Measurements from ENCODE around the gene TAF4. TPM values are rescaled to one million over a fixed set of nuclear protein-coding genes. Genes with fewer than 3 reads are reported as not detected.

Gene TAF4
- total RNA-seq, 4 donors from 2014 or later = 8.0 to 24.9 (median 13.9) TPM

DNA sequence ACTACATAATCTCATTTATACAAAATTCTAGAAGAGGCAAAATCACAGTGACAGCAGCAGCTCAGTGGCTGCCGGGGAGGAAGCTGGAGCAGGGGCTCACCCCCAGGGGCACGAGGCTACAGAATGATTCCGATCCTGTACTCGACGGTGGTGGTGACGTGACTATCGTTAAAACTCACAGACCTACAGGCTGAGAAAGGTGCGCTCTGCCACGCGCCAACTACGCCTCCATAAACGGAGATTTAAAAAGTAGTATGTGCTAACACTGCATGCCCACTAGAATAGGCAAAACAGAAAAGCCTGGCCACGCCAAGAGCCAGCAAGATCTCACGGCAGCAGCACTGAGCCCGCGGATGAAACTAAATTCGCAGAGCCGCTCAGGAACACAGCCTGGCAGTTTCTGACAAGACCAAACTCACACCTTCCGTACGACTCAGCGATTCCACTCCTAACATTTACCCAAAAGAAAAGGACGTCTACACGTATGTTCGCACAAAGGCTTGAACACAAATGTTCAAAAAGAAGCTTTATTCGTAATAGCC, 25.2 kb downstream of the TAF4 start:
- in situ Hi-C loops (cut with MboI; ENCODE audit: low sequenced_read_pairs in 4 of 4) (no loop called here), intact Hi-C loops (cut with DNase I; ENCODE audit: low total_unique reads) (no loop called here)
- Histone ChIP-seq H3K27me3 (no peaks in the 10 kb centered on the region), H3K4me1 (peaks cover 0 to 16% of the 10 kb centered on the region in 2 donors), H3K4me3 (no peak overlapping the region), H3K27ac (no peak overlapping the region), H3K9me3 (no peaks in the 10 kb centered on the region), H3K36me3 (no peaks in the 10 kb centered on the region)
- no peak for TF ChIP-seq POLR2A (IDR thresholded peaks at IDR 0.05)
- TF ChIP-seq, protein P1, sequence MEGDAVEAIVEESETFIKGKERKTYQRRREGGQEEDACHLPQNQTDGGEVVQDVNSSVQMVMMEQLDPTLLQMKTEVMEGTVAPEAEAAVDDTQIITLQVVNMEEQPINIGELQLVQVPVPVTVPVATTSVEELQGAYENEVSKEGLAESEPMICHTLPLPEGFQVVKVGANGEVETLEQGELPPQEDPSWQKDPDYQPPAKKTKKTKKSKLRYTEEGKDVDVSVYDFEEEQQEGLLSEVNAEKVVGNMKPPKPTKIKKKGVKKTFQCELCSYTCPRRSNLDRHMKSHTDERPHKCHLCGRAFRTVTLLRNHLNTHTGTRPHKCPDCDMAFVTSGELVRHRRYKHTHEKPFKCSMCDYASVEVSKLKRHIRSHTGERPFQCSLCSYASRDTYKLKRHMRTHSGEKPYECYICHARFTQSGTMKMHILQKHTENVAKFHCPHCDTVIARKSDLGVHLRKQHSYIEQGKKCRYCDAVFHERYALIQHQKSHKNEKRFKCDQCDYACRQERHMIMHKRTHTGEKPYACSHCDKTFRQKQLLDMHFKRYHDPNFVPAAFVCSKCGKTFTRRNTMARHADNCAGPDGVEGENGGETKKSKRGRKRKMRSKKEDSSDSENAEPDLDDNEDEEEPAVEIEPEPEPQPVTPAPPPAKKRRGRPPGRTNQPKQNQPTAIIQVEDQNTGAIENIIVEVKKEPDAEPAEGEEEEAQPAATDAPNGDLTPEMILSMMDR (IDR thresholded peaks at IDR 0.05 in 4 of 5, conservative IDR thresholded peaks at IDR 0.05 in 1 of 5) = no peak
- ATAC-seq (no peak), DNase-seq (no peak)

DNA sequence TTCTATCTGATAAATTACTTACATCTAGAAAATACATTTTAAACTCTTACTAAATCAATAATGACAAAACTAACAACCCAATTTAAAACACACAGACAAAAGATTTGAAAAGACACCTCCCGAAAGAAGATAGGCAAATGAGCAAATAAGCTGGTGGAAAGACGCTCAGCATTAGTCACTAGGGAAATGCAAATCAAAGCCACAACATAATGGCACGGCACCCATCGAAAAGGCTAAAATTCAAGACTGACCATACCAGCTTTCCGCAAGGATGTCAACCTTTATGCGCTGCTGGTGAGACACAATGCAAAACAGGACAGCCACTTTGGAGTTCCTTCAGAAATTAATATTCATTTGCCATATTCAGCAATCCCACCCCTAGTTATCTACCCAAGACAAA, 25.9 kb downstream of the TAF4 start:
- no peak overlapping the region for H3K4me3 ChIP-seq
- no peak overlapping the region for H3K27ac ChIP-seq
- intact Hi-C loops (cut with DNase I; ENCODE audit: low total_unique reads) = no loop called here
- TF ChIP-seq, protein P1 (IDR thresholded peaks at IDR 0.05 in 4 of 5, conservative IDR thresholded peaks at IDR 0.05 in 1 of 5) = no peak
- TF ChIP-seq POLR2A (IDR thresholded peaks at IDR 0.05) = no peak
- no peaks in the 10 kb centered on the region for H3K36me3 ChIP-seq
- DNase-seq (no peak), ATAC-seq (no peak)
- no peaks in the 10 kb centered on the region for H3K27me3 ChIP-seq
- in situ Hi-C loops (cut with MboI; ENCODE audit: low sequenced_read_pairs in 4 of 4) = no loop called here
- peaks cover 0 to 15% of the 10 kb centered on the region in 2 donors for H3K4me1 ChIP-seq
- H3K9me3 ChIP-seq = no peaks in the 10 kb centered on the region

GRCh38 chr20:62032609-62033368, 32.9 kb downstream of the TAF4 start:
- DNase-seq = no peak
- TF ChIP-seq POLR2A (IDR thresholded peaks at IDR 0.05) = no peak
- TF ChIP-seq, protein P1 (IDR thresholded peaks at IDR 0.05 in 4 of 5, conservative IDR thresholded peaks at IDR 0.05 in 1 of 5) = no peak
- peak in 1 of 2 donors; percentile 36 for ATAC-seq
- Histone ChIP-seq H3K36me3 (no peaks in the 10 kb centered on the region), H3K27me3 (no peaks in the 10 kb centered on the region), H3K27ac (no peak overlapping the region), H3K4me3 (no peak overlapping the region), H3K9me3 (no peaks in the 10 kb centered on the region), H3K4me1 (peaks cover 12 to 16% of the 10 kb centered on the region in 2 donors)
- in situ Hi-C loops (cut with MboI; ENCODE audit: low sequenced_read_pairs in 4 of 4) = no loop called here
- intact Hi-C loops (cut with DNase I; ENCODE audit: low total_unique reads) = no loop called here

- no peaks in the 10 kb centered on the region for H3K36me3 ChIP-seq
- no peak overlapping the region for H3K27ac ChIP-seq
- H3K4me3 ChIP-seq = no peak overlapping the region
- ATAC-seq = no peak
- H3K4me1 ChIP-seq = peaks cover 12 to 17% of the 10 kb centered on the region in 2 donors
- DNase-seq = no peak
- intact Hi-C loops (cut with DNase I; ENCODE audit: low total_unique reads) = no loop called here
- TF ChIP-seq, protein P1 (IDR thresholded peaks at IDR 0.05 in 4 of 5, conservative IDR thresholded peaks at IDR 0.05 in 1 of 5) = no peak
- no peak for TF ChIP-seq POLR2A (IDR thresholded peaks at IDR 0.05)
- H3K9me3 ChIP-seq = no peaks in the 10 kb centered on the region
- in situ Hi-C loops (cut with MboI; ENCODE audit: low sequenced_read_pairs in 4 of 4) = no loop called here
- no peaks in the 10 kb centered on the region for H3K27me3 ChIP-seq
These were observed 34.1 kb downstream of the TAF4 start for GRCh38 chr20:62031462-62032092.

All from gastrocnemius medialis (tissue), 4 donors.